Stimulated activated CD4-positive, alpha-beta T cell treated with anti-CD3 and anti-CD28 coated beads, Interleukin-4, amount 100 ng/mL, for 1 hour (primary cell): ENCODE data around the gene SORD.
"Not testable (repeated sequence)": the region's sequence is repeated elsewhere in the genome, so short reads cannot be mapped to it uniquely, and the experiment has no call there.

Experiments
- DNase-seq: peaks from one replicate; pipeline ENCODE4 v3.0.0-alpha.2; 2020

The SORD gene

DNA sequence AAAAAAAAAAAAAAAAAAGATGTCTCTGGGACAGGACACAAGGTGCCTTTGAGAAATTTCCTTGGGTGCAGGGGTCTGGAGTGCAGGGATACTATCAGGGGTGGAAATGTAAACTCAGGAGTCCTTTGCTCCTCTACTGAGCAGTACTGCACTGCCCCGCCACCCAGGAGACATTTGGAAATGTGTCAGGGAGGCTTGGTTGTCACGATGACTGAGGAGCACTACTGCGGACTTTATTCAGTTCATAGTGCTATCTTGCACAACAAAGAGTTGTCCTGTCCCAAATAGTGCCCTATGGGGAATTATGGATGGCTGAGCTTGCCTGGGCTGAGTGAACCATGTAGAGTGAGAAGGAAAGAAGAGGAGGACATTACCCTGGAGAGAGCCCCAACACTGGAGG lies 2.6 kb downstream of the SORD start:
- DNase-seq, result not testable (repeated sequence)

DNA sequence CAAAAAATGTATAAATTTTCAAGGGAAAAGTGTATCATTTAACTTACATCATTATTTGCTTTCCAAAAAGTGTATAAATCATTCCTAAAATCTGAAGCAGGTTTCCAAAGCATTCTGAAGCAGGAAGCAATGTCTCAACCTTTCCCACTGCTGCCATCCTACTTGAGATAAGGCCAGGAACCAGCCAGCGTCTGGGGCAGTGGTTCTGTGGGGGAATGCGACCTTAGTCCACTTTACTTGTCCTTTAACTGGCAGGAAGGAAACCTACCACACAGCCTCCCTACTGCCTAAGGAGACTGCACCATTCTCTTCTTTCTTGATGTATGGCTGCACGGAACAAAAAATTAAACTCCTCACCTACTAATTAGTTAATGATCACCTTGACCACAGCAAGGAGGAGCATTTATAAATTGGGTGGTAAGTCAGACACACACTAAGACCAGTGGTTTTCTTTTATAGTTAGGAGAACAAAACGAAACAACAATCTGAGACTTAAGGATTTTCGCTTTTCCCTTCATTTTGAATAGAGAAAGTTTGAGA lies 3.7 kb downstream of the SORD start:
- DNase-seq, result no peak

DNA sequence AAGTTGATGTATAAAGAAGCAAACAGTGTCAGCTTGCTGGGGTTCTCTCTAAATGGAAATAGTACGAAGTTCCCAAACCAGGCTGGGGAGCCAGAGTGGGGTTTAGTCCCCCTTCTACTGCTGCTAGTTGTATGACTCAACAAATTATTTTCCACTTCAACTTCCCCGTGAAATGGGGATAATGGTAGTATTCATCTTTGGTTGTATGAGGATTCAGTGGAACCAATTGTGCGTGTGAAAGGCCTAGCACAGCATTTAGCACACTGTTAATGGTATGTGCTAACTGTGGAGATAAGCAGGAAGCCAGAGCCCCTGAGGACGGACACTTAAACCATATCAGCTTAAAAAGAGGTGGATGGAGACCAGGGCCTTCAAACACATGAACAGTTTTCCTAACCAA lies 4.2 kb downstream of the SORD start:
- DNase-seq, result no peak

DNA sequence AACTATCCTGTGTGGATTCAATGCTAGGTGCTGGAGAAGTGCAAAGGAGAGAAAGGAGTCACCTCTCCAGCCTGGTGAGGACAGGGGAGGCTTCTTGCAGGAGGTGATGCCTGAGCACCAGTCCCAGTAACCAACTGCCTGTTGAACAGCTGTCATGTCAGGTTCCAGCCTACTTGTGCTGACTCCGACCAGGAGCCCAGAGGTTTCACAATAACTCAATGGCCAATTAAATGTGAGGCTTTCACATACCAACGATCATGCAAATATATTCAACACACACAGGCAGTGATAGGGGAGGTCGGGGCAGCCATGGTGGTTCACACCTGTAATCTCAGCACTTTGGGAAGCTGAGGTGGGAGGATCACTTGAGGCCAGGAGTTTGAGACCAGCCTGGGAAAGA lies 7.7 kb downstream of the SORD start:
- DNase-seq, result no peak

DNA sequence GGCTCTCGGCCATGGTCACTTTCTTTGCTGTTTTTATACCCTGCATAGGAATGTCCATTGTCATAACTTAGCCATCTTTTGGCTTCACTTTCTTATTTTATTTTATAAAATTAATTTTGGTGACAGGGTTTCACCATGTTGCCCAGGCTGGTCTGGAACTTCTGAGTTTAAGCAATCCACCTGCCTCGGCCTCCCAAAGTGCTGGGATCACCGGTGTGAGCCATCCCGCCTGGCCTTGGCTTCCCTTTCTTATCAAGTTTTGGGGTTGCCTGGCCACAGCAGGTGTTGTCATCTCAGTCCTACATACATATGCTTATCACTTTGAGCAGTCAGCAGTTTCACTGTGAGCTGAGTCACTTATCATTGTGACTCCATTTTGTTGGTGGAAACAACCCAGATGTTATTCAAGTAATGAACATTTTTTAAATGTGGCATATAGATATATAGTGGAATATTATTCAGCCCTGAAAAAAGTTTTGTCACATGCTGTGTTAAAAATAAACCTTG lies 8.6 kb downstream of the SORD start:
- not testable (repeated sequence) for DNase-seq

DNA sequence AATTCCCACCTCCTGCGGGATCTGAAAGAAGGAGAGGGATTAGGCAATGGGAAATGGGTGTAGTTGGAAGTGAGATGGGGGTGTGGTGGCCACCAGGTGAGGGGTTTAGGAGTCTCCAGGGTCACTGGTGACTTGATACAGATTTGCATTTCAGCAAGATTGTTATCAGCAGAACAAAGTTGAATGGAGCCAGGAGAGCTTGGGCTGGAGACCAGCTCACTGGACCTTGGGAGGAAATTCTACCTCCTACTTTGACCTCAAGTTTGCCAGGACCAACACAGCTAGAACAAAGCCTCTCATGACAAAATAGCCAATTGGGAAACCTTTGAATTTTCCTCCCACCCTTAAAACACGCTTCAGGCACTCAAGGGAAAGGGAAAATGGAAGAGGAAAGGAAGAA lies 9.5 kb downstream of the SORD start:
- DNase-seq, result not testable (repeated sequence)

DNA sequence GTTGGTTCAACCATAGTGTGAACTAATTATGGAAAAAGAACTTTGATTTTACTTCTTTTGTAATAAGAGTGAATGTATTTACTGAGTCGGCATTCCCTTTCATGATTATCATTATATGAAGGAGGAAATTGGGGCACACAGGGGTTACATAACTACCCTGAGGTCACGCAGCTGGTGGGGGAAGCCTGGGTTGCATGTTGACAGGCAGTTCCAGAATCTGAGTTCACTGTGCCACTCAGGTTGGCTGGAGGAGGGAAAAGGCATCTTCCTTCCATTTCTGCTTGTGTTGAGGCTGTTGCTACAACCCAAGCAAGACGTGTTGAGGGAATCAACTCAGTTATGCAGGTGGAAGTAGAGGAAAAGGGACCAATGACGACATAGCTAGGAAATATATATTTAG lies 11.1 kb downstream of the SORD start:
- DNase-seq, result not testable (repeated sequence)

DNA sequence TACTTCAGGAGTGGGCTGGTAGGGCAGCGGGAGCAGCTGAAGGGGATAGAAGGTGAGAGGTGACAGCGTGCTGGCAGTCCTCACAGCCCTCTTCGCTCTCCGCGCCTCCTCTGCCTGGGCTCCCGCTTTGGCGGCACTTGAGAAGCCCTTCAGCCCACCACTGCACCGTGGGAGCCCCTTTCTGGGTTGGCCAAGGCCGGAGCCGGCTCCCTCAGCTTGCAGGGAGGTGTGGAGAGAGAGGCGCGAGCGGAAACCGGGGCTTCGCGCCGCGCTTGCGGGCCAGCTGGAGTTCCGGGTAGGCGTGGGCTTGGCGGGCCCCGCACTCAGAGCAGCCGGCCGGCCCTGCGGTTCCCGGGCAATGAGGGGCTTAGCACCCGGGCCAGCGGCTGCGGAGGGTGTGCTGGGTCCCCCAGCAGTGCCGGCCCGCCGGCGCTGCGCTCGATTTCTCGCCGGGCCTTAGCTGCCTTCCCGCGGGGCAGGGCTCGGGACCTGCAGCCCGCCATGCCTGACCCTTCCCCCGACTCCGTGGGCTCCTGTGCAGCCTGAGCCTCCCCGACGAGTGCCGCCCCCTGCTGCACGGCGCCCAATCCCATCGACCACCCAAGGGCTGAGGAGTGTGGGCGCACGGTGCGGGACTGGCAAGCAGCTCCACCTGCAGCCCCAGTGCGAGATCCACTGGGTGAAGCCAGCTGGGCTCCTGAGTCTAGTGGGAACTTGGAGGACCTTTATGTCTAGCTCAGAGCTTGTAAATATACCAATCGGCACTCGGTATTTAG lies 11.8 kb downstream of the SORD start:
- not testable (repeated sequence) for DNase-seq

DNA sequence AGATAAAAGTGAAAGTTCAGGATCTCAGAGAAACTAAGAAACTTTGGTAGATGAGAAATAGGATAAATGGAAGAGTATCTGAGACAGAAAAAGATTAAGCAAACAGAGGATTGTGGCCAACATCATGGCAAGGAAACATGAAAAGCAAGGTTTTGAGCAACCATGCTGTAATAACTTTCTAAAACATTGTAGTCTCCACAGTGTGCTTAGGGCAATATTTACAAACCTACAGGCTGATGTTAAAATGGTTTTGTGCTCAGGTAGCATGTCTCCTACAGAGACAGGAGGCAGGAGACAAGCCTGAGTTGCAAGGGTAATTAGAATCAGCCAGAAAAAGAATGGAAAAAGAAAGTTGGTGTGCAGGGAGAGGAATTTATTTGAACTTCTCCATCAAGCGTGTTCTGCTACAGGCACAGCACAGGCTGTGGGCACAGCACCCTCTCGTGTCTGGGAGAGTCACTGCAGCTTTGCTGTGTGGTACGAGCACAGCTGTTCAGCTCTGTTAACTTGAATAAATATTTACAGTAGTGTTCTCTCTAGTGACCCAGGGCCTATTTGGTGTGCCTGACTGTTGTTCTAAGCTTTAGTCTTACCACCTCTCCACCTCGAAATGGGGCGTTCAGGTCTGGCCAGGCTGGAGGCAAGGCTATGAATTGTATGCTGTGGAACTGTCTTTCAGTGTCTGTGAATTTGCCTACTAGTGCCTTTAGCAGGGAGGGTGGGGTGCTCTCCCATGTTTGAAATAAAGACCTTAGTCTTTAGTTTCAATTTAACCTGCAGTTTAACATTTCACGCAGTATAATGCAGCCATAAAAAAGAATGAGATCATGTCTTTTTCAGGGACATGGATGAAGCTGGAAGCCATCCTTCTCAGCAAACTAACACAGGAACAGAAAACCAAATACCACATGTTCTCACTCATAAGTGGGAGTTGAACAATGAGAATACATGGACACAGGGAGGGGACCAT lies 14.1 kb downstream of the SORD start:
- DNase-seq, result peak; percentile 73

DNA sequence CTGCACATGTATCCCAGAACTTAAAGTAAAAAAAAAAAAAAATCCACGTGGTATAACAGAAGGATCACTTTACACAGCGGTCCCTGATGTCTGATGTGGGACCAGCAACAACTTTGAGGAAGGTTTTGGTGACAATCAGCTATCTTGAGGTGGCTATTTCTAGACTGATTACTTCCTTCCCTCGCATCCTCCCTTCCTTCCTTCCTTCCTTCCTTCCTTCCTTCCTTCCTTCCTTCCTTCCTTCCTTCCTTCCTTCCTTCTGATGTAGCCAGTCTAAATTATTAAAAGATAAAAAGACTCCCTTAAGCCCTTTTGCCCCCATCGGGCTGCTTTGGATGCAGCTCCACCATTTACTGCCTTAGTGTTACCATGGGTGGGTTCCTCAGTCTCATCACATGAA lies 14.9 kb downstream of the SORD start:
- DNase-seq, result no peak

DNA sequence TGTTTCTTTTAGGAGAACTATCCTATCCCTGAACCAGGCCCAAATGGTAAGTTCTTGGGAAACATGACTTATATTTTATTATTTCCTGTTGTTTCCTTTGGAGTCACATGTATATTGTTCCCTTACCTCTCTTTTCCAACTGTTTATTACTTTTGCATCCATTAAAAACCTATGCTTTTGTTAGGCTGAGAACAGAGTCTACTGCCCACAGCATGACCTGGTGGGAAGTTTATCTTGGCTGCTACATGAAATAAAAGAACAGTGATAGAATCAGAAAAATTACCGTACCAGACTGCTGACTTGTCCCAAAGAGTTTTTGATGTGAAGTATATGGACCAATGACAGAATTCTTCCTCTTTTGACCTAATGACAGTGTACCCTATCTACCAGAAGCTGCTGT lies 17.4 kb downstream of the SORD start:
- not testable (repeated sequence) for DNase-seq

DNA sequence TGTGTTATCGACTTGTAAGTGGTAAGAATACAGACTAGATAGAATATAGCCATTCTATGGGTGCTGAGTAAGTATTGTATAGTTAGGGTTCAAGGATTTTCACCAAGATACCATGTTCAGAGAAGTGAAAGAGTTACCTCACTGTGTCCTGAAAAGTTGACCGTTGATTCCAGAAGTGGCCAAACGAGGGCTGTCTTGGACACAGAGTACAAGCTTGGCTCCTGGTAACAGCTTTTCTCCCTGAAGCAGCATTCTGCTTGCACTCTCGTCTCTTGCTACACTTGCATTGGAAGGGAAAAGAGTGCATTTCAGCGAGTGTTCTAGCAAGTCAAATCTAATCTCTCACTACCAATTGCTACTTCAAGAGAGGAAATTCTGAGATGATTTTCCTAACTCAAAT lies 18.5 kb downstream of the SORD start:
- not testable (repeated sequence) for DNase-seq

DNA sequence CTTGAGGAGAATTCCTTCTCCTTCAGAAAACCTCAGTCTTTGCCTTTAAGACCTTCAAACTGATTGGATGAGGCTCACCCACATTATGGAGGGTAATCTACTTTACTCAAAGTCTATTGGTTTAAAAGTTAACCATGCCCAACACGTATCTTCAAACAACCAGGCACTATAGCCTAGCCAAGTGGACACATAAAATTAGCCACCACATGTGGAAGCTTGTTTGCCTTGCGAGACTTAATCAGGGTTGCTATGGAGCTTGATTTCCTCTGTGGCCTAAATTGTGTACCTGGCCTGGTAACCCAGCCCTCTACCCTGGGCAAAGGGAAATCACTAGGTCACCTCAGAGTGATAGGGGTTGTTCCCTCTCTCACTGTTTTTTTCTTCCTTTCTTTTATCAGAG lies 19.9 kb downstream of the SORD start:
- not testable (repeated sequence) for DNase-seq

DNA sequence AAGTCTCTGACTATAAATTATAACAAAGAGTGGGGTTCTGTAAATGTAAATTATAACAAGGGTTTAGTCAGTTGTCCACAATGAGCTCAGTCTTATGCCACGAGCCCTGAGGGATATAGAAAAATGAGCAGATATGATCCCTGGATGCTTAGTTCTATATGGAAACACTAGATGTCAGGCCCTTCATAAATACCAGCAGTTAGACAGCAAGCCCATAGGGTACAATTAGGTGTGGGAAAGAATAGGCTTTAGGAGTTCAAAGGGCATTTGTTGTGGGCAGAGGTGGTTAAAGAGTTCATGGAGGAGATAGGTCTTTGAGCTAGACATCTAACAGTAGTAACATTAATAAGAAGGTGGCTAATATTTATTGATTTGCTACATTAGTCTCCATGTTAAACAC lies 21.3 kb downstream of the SORD start:
- not testable (repeated sequence) for DNase-seq

DNA sequence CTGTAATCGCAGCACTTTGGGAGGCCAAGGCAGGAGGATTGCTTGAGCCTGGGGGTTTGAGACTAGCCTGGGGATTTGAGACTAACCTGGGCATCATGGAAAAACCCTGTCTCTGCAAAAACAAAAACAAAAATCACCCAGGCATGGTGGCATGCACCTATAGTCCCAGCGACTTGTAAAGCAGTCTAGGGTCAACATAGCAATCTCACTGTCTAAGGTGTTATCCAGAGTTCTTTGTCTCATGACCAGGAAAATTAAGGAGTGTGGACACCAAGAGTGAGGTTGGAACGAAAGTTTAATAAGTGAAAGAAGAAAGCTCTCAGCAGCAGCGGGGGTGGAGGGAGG lies 25.4 kb downstream of the SORD start:
- DNase-seq, result not testable (repeated sequence)

DNA sequence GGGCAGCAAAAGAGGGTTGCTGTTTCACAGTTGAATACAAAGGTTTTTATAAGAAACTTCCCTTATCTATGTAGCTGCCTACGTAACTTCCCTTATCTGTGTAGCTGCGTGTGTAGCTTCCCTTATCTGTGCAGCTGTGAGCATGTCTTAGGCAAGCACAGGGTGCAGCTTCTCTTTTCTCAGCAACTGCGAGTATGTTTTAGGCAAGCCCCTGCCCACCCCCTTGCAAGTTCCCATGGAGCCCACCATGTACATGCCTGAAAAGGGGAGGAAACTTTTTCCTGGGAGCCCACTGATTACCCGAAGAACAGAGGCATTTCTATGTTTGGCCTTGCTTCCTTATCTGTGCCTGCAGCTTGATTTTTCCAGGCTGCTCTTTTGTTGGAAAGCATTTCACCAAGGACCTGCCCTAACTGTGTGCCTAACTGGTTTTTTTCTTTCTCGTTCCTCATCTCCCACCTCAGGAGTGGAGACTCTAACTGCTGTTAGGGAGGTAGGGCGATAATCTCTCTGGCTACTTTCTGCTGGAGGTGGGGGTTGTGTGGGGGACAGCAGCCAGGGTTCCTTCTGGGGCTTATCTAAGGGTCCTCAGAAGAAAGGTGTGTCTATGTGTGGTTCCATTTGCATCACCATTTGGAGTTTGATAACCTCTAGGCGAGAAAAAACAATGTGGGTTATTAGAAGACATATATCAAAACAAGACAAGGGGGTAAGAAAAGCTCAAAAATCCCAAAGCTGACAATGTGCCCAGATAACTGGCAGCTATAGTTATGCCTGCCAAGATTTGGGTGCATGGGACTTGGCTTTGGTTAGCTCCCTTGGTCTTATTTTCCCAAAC lies 26.0 kb downstream of the SORD start:
- no peak for DNase-seq

DNA sequence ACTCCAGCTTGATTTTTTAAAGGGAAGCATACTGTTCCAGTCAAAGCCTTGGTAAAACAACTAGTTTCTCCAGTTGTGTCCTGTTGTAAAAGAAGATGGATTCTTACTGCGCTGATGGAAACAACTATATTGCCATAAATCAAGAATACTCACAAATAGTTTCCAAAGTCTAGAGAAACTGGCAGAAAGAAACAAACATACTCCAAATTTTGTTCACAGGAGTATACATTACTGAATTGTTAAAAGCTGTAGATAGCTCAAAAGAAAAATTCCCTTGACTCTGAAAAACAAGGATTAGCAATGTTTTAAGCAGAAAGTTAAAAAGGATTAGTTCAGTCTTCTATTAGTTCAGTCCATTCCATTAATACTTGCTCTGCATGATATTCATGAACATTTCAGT lies 27.6 kb downstream of the SORD start:
- DNase-seq, result no peak

DNA sequence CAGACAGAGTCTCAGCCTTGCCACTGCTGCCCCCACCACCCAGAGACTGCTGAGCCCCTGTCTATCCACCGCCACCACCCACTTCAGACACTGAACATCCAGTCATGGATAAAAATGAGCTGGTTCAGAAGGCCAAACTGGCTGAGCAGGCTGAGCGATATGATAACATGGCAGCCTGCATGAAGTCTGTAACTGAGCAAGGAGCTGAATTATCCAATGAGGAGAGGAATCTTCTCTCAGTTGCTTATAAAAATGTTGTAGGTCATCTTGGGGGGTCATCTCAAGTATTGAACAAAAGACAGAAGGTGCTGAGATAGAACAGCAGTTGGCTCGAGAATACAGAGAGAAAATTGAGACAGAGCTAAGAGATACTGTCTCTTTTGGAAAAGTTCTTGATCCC lies 29.7 kb downstream of the SORD start:
- DNase-seq, result not testable (repeated sequence)

DNA sequence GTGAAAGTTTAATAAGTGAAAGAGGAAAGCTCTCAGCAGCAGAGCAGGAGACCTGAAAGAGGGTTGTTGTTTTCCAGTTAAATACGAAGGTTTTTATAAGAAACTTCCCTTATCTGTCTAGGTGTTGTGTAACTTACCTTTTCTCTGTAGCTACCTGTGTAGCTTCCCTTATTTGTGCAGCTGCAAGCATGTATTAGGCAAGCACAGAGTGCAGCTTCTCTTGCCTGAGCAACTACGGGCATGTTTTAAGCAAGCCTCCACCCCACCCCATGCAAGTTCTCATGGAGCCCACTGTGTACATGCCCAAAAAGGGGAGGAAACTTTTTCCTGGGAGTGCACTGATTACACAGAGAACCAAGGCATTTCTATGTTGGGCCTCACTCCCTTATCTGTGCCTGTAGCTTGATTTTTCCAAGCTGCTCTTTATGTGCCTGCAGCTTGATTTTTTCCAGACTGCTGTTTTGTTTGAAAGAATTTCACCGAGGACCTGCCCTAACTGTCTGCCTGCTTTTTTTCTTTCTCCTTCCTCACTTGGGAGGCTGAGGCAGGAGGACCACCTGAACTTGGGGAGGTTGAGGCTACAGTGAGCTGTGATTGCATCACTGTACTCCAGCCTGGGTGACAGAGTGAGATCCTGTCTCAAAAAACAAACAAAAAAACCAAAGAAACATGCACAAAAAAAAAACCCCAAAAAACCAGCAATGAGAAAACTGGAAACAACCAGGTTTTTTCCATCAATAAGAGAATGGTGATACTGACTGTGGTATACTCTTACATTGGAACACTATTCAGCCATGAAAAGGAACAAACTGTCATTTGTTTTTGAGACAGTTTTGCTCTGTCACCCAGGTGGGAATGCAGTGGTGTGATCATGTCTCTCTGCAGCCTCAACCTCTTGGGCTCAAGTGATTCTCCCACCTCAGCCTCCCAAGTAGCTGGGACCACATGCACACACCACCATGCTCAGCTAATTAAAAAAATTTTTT lies 36.0 kb downstream of the SORD start:
- DNase-seq, result not testable (repeated sequence)

DNA sequence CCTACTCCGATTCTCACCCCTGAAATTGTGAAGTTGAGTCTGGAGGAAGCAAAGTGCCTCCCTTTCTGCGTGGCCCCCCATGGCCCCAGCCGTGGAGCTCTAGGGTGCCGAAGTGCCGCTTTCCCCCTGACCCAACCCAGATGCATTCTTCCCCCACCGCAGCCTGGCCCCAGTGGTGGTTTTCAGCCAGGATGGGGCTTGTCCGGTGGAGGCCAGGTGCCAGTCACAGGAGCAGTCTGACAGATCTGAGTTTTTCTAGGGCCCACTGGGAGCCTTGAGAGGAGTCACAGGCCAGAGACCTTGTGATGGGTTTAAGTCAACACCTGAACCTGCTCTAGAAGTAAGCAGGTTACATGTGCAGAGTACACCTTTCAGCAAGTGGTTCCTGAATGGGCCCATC lies 39.3 kb downstream of the SORD start:
- not testable (repeated sequence) for DNase-seq

DNA sequence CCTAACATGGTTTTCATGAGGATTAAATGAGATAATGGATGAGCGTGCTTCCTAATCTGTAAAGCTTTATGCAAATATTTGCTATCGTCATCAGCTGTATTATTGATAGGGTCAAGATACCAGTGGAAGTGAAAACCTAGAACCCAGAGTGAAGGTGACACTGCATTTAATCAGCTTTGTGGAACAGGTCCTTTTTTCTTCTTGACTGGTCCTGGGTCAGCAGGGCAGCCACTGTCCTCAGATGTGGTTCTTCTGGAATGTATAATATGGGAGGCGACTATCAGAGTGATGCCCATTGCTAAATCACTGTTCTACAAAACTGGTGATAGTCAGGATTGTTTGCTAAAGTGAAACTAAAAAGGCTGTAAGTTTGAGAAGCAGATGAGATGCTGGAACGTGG lies 41.4 kb downstream of the SORD start:
- DNase-seq, result no peak
